Measurements from ENCODE around the gene SCFD2. TPM values are rescaled to one million over a fixed set of nuclear protein-coding genes. Genes with fewer than 3 reads are reported as not detected.

SCFD2 gene
- total and polyA plus RNA-seq, 10 of the 15 experiments (the other 5 are each of a cell fraction or from before 2014, with no cell fraction given): 4.8 to 37.6 (median 24.9) TPM

DNA sequence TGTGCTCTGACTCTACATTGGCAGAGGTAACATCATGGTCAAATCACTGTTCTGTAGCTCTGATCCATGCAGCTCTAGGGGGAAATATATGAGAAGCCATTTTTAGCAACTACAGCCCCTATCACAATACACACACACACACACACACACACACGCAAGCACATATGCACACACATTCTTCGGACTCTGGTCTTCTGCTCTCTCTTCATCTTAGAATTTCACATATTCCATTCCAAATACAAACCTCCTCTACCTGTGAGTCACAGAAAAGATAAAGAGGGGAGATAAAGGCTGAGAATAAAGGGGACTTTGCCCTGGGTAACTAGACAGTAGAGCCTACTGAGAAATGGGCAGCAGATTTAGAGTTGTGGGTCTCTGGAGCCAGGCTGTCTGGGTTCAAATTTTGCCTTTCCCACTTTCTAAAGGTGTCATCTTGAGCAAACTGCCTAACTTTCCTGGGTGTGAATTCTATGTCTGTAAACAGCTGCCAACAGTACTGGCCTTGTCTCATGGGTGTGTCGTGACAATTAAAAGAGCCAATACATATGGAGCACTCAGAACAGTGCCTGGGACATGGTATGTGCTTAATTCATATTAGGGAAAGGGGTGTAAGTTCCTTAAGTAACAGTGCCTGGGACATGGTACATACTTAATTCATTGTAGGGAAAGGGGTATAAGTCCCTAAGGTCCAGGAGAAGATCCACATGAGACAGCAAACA is 515.3 kb downstream of the SCFD2 start:
- Histone ChIP-seq H3K27me3 (replicated peaks in 1 of 2; ENCODE audit: control insufficient read depth in 2 of 2, insufficient read depth in 2 of 2, low read length in 1 of 2) (no peaks in the 10 kb centered on the region; a peak in 1 of 4 replicates), H3K79me2 (ENCODE audit: control insufficient read depth, insufficient read depth, low read length) (no peaks in the 10 kb centered on the region), H3K9me3 (replicated peaks; ENCODE audit: control insufficient read depth, insufficient read depth, low read length) (no peaks in the 10 kb centered on the region), H3K36me3 (ENCODE audit: control insufficient read depth in 2 of 2, insufficient read depth in 2 of 2, low read length in 1 of 2) (no peaks in the 10 kb centered on the region), H2AFZ (ENCODE audit: control insufficient read depth, low read depth, low read length) (no peak overlapping the region), H3K9ac (ENCODE audit: control insufficient read depth, insufficient read depth, low read length) (no peak overlapping the region), H3K27ac (ENCODE audit: control insufficient read depth, insufficient read depth) (no peak overlapping the region), H3K4me2 (ENCODE audit: control insufficient read depth, insufficient read depth) (no peak overlapping the region), H3K4me3 (no peak overlapping the region), H4K20me1 (ENCODE audit: control insufficient read depth, insufficient read depth) (no peaks in the 10 kb centered on the region), H3K4me1 (ENCODE audit: control insufficient read depth, insufficient read depth, low read length) (no peaks in the 10 kb centered on the region)
- intact Hi-C loops (cut with micrococcal nuclease; ENCODE audit: unreplicated experiment): no loop called here
- ATAC-seq: no peak
- no peak for TF ChIP-seq POLR2A (IDR thresholded peaks at IDR 0.05; ENCODE audit: low read depth, low read length)
- no peak for TF ChIP-seq NRF1 (conservative IDR thresholded peaks at IDR 0.05; ENCODE audit: low read depth, low read length)
- TF ChIP-seq GATAD2B (conservative IDR thresholded peaks at IDR 0.05; ENCODE audit: low read depth): no peak
- no peak for TF ChIP-seq IKZF1 (conservative IDR thresholded peaks at IDR 0.05)
- no peak for TF ChIP-seq NBN (IDR thresholded peaks at IDR 0.05)
- TF ChIP-seq ATF7 (IDR thresholded peaks at IDR 0.05; ENCODE audit: low read depth): no peak
- TF ChIP-seq, protein P1, sequence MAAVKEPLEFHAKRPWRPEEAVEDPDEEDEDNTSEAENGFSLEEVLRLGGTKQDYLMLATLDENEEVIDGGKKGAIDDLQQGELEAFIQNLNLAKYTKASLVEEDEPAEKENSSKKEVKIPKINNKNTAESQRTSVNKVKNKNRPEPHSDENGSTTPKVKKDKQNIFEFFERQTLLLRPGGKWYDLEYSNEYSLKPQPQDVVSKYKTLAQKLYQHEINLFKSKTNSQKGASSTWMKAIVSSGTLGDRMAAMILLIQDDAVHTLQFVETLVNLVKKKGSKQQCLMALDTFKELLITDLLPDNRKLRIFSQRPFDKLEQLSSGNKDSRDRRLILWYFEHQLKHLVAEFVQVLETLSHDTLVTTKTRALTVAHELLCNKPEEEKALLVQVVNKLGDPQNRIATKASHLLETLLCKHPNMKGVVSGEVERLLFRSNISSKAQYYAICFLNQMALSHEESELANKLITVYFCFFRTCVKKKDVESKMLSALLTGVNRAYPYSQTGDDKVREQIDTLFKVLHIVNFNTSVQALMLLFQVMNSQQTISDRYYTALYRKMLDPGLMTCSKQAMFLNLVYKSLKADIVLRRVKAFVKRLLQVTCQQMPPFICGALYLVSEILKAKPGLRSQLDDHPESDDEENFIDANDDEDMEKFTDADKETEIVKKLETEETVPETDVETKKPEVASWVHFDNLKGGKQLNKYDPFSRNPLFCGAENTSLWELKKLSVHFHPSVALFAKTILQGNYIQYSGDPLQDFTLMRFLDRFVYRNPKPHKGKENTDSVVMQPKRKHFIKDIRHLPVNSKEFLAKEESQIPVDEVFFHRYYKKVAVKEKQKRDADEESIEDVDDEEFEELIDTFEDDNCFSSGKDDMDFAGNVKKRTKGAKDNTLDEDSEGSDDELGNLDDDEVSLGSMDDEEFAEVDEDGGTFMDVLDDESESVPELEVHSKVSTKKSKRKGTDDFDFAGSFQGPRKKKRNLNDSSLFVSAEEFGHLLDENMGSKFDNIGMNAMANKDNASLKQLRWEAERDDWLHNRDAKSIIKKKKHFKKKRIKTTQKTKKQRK (IDR thresholded peaks at IDR 0.05; ENCODE audit: low read depth, low read length): no peak
- no peak for TF ChIP-seq GABPA (IDR thresholded peaks at IDR 0.05; ENCODE audit: low read depth)
- no peak for TF ChIP-seq ZNF384 (IDR thresholded peaks at IDR 0.05; ENCODE audit: borderline replicate concordance, low read depth, low read length)
- TF ChIP-seq CREM (IDR thresholded peaks at IDR 0.05; ENCODE audit: low read depth): no peak
- TF ChIP-seq STAT1 (conservative IDR thresholded peaks at IDR 0.05): no peak
- TF ChIP-seq, protein P2, sequence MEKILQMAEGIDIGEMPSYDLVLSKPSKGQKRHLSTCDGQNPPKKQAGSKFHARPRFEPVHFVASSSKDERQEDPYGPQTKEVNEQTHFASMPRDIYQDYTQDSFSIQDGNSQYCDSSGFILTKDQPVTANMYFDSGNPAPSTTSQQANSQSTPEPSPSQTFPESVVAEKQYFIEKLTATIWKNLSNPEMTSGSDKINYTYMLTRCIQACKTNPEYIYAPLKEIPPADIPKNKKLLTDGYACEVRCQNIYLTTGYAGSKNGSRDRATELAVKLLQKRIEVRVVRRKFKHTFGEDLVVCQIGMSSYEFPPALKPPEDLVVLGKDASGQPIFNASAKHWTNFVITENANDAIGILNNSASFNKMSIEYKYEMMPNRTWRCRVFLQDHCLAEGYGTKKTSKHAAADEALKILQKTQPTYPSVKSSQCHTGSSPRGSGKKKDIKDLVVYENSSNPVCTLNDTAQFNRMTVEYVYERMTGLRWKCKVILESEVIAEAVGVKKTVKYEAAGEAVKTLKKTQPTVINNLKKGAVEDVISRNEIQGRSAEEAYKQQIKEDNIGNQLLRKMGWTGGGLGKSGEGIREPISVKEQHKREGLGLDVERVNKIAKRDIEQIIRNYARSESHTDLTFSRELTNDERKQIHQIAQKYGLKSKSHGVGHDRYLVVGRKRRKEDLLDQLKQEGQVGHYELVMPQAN (conservative IDR thresholded peaks at IDR 0.05): no peak
- ChIA-PET SMC1A (ENCODE audit: uncharacterized antibody, unreplicated experiment) (no interaction called here), RAD21 (ENCODE audit: unreplicated experiment) (no interaction called here), CTCF (no interaction called here), POLR2A (no interaction called here)
- no peak for FAIRE-seq
- DNase-seq (ENCODE audit: low read depth, low spot score): no peak
- in situ Hi-C loops (cut with MboI): no loop called here
- BruUV-seq (replicated peaks): no TSS peak
- 67% methylated on average over 3 of the region's 3 CpGs for WGBS (ENCODE audit: insufficient coverage, insufficient replicate concordance, low lambda C conversion rate, missing lambda C conversion rate)
